ENCODE results near the gene AGFG2. TPM values are rescaled to one million over a fixed set of nuclear protein-coding genes. Genes with fewer than 3 reads are reported as not detected.

Gene AGFG2
- total RNA-seq, 2 donors from 2014 or later, result 39.4 to 51.6 TPM

- DNase-seq (ENCODE audit: low spot score), result no peak
- Histone ChIP-seq H3K27ac (no peak overlapping the region), H3K4me1 (ENCODE audit: control insufficient read depth in 1 of 2, low read depth in 2 of 2) (peaks cover 10 to 30% of the 10 kb centered on the region in 2 donors), H3K9me3 (no peaks in the 10 kb centered on the region), H3K27me3 (replicated peaks; ENCODE audit: insufficient read depth) (no peaks in the 10 kb centered on the region), H3K36me3 (no peaks in the 10 kb centered on the region), H3K4me3 (no peak overlapping the region)
- ATAC-seq (ENCODE audit: insufficient number of reproducible peaks, low FRiP score, low read depth), result no peak
- no peak for TF ChIP-seq CTCF (IDR thresholded peaks at IDR 0.05)
Observed at GRCh38 chr7:100588438-100588837, 49.4 kb downstream of the AGFG2 start.

- no peak for ATAC-seq (ENCODE audit: insufficient number of reproducible peaks, low FRiP score, low read depth)
- no peak for TF ChIP-seq CTCF (IDR thresholded peaks at IDR 0.05)
- Histone ChIP-seq H3K4me1 (ENCODE audit: control insufficient read depth in 1 of 2, low read depth in 2 of 2) (peaks cover 9 to 21% of the 10 kb centered on the region in 2 donors), H3K27ac (no peak overlapping the region), H3K36me3 (no peaks in the 10 kb centered on the region), H3K9me3 (no peaks in the 10 kb centered on the region), H3K4me3 (no peak overlapping the region), H3K27me3 (replicated peaks; ENCODE audit: insufficient read depth) (no peaks in the 10 kb centered on the region)
- no peak for DNase-seq (ENCODE audit: low spot score)
Observed at GRCh38 chr7:100589341-100589947, 50.4 kb downstream of the AGFG2 start.

- ATAC-seq (ENCODE audit: insufficient number of reproducible peaks, low FRiP score, low read depth) (no peak), DNase-seq (ENCODE audit: low spot score) (no peak)
- no peaks in the 10 kb centered on the region for H3K36me3 ChIP-seq
- TF ChIP-seq CTCF (IDR thresholded peaks at IDR 0.05), result no peak
- H3K27me3 ChIP-seq (replicated peaks; ENCODE audit: insufficient read depth), result no peaks in the 10 kb centered on the region
- H3K27ac ChIP-seq, result no peak overlapping the region
- H3K4me1 ChIP-seq (ENCODE audit: control insufficient read depth in 1 of 2, low read depth in 2 of 2), result peaks cover 3 to 14% of the 10 kb centered on the region in 2 donors
- H3K9me3 ChIP-seq, result no peaks in the 10 kb centered on the region
- peak overlapping the region; percentile 11 for H3K4me3 ChIP-seq
Observed at GRCh38 chr7:100590077-100590737, 51.2 kb downstream of the AGFG2 start.

GRCh38 chr7:100591596-100591995 lies 52.6 kb downstream of the AGFG2 start:
- DNase-seq (ENCODE audit: low spot score) (no peak), ATAC-seq (ENCODE audit: insufficient number of reproducible peaks, low FRiP score, low read depth) (no peak)
- TF ChIP-seq CTCF (IDR thresholded peaks at IDR 0.05), result no peak
- Histone ChIP-seq H3K4me3 (no peak overlapping the region), H3K27ac (no peak overlapping the region), H3K27me3 (replicated peaks; ENCODE audit: insufficient read depth) (no peaks in the 10 kb centered on the region), H3K4me1 (ENCODE audit: control insufficient read depth in 1 of 2, low read depth in 2 of 2) (peaks cover 3 to 10% of the 10 kb centered on the region in 2 donors), H3K9me3 (no peaks in the 10 kb centered on the region), H3K36me3 (no peaks in the 10 kb centered on the region)

- no peak for TF ChIP-seq CTCF (IDR thresholded peaks at IDR 0.05)
- Histone ChIP-seq H3K9me3 (no peaks in the 10 kb centered on the region), H3K27ac (no peak overlapping the region), H3K4me1 (ENCODE audit: control insufficient read depth in 1 of 2, low read depth in 2 of 2) (peaks cover 0 to 3% of the 10 kb centered on the region in 2 donors), H3K36me3 (no peaks in the 10 kb centered on the region), H3K4me3 (no peak overlapping the region), H3K27me3 (replicated peaks; ENCODE audit: insufficient read depth) (no peaks in the 10 kb centered on the region)
- ATAC-seq (ENCODE audit: insufficient number of reproducible peaks, low FRiP score, low read depth), result no peak
- DNase-seq (ENCODE audit: low spot score), result no peak
Observed at GRCh38 chr7:100595188-100595587, 56.2 kb downstream of the AGFG2 start.

Data from thoracic aorta (tissue), 2 donors.